ENCODE results near the gene MBD5. TPM values are rescaled to one million over a fixed set of nuclear protein-coding genes. Genes with fewer than 3 reads are reported as not detected.

The MBD5 gene
- total RNA-seq, 1 donor from 2014 or later, result 18.8 TPM

GRCh38 chr2:148071351-148071750, 50.5 kb downstream of the MBD5 start:
- Mint-ChIP-seq H3K9me3 (no peaks in the 10 kb centered on the region), H3K27me3 (ENCODE audit: insufficient read depth) (no peaks in the 10 kb centered on the region), H3K4me1 (ENCODE audit: low read depth) (no peaks in the 10 kb centered on the region), H3K4me3 (no peak overlapping the region), H3K27ac (no peak overlapping the region), H3K36me3 (ENCODE audit: low read depth) (no peaks in the 10 kb centered on the region)
- DNase-seq (ENCODE audit: low spot score), result no peak
- intact Hi-C loops (cut with micrococcal nuclease), result no loop called here

- H3K27ac Mint-ChIP-seq, result no peak overlapping the region
- DNase-seq (ENCODE audit: low spot score), result no peak
- peaks cover 8% of the 10 kb centered on the region for H3K9me3 Mint-ChIP-seq
- no peak overlapping the region for H3K4me3 Mint-ChIP-seq
- no peaks in the 10 kb centered on the region for H3K36me3 Mint-ChIP-seq (ENCODE audit: low read depth)
- no peaks in the 10 kb centered on the region for H3K27me3 Mint-ChIP-seq (ENCODE audit: insufficient read depth)
- H3K4me1 Mint-ChIP-seq (ENCODE audit: low read depth), result no peaks in the 10 kb centered on the region
- intact Hi-C loops (cut with micrococcal nuclease), result no loop called here
Observed at GRCh38 chr2:148096012-148096411, 75.1 kb downstream of the MBD5 start.

- Mint-ChIP-seq H3K27me3 (ENCODE audit: insufficient read depth) (no peaks in the 10 kb centered on the region), H3K27ac (no peak overlapping the region), H3K36me3 (ENCODE audit: low read depth) (no peaks in the 10 kb centered on the region), H3K9me3 (no peaks in the 10 kb centered on the region), H3K4me3 (no peak overlapping the region), H3K4me1 (ENCODE audit: low read depth) (no peaks in the 10 kb centered on the region)
- intact Hi-C loops (cut with micrococcal nuclease), result no loop called here
- DNase-seq (ENCODE audit: low spot score), result no peak
Observed at GRCh38 chr2:148102641-148103040, 81.8 kb downstream of the MBD5 start.

- H3K4me3 Mint-ChIP-seq, result no peak overlapping the region
- intact Hi-C loops (cut with micrococcal nuclease), result no loop called here
- DNase-seq (ENCODE audit: low spot score), result no peak
- H3K9me3 Mint-ChIP-seq, result no peaks in the 10 kb centered on the region
- H3K4me1 Mint-ChIP-seq (ENCODE audit: low read depth), result no peaks in the 10 kb centered on the region
- H3K27ac Mint-ChIP-seq, result no peak overlapping the region
- H3K27me3 Mint-ChIP-seq (ENCODE audit: insufficient read depth), result no peaks in the 10 kb centered on the region
- no peaks in the 10 kb centered on the region for H3K36me3 Mint-ChIP-seq (ENCODE audit: low read depth)
Observed at GRCh38 chr2:148103946-148104345, 83.1 kb downstream of the MBD5 start.

- no peak overlapping the region for H3K27ac Mint-ChIP-seq
- intact Hi-C loops (cut with micrococcal nuclease), result no loop called here
- no peak for DNase-seq (ENCODE audit: low spot score)
- H3K36me3 Mint-ChIP-seq (ENCODE audit: low read depth), result no peaks in the 10 kb centered on the region
- no peaks in the 10 kb centered on the region for H3K9me3 Mint-ChIP-seq
- H3K4me3 Mint-ChIP-seq, result no peak overlapping the region
- H3K27me3 Mint-ChIP-seq (ENCODE audit: insufficient read depth), result no peaks in the 10 kb centered on the region
- peaks cover 13% of the 10 kb centered on the region for H3K4me1 Mint-ChIP-seq (ENCODE audit: low read depth)
Observed at GRCh38 chr2:148106331-148106730, 85.4 kb downstream of the MBD5 start.

GRCh38 chr2:148108385-148108784, 87.5 kb downstream of the MBD5 start:
- H3K36me3 Mint-ChIP-seq (ENCODE audit: low read depth), result no peaks in the 10 kb centered on the region
- no peak overlapping the region for H3K4me3 Mint-ChIP-seq
- intact Hi-C loops (cut with micrococcal nuclease), result no loop called here

GRCh38 chr2:148110184-148110583, 89.3 kb downstream of the MBD5 start:
- Mint-ChIP-seq H3K27me3 (ENCODE audit: insufficient read depth) (no peaks in the 10 kb centered on the region), H3K4me1 (ENCODE audit: low read depth) (peaks cover 14% of the 10 kb centered on the region), H3K4me3 (no peak overlapping the region), H3K27ac (no peak overlapping the region), H3K36me3 (ENCODE audit: low read depth) (no peaks in the 10 kb centered on the region), H3K9me3 (no peaks in the 10 kb centered on the region)
- intact Hi-C loops (cut with micrococcal nuclease), result no loop called here
- no peak for DNase-seq (ENCODE audit: low spot score)

More at GRCh38 chr2:148108385-148108784, 87.5 kb downstream of the MBD5 start:
- H3K9me3 Mint-ChIP-seq, result no peaks in the 10 kb centered on the region
- peaks cover 14% of the 10 kb centered on the region for H3K4me1 Mint-ChIP-seq (ENCODE audit: low read depth)
- H3K27me3 Mint-ChIP-seq (ENCODE audit: insufficient read depth), result no peaks in the 10 kb centered on the region
- DNase-seq (ENCODE audit: low spot score), result no peak
- no peak overlapping the region for H3K27ac Mint-ChIP-seq

GRCh38 chr2:148122788-148123187, 101.9 kb downstream of the MBD5 start:
- Mint-ChIP-seq H3K27ac (no peak overlapping the region), H3K27me3 (ENCODE audit: insufficient read depth) (peaks cover 2% of the 10 kb centered on the region), H3K36me3 (ENCODE audit: low read depth) (peaks cover 2% of the 10 kb centered on the region), H3K4me3 (no peak overlapping the region), H3K9me3 (no peaks in the 10 kb centered on the region), H3K4me1 (ENCODE audit: low read depth) (no peaks in the 10 kb centered on the region)
- intact Hi-C loops (cut with micrococcal nuclease), result no loop called here
- DNase-seq (ENCODE audit: low spot score), result no peak

GRCh38 chr2:148124271-148124670, 103.4 kb downstream of the MBD5 start:
- H3K27ac Mint-ChIP-seq, result no peak overlapping the region
- no peaks in the 10 kb centered on the region for H3K9me3 Mint-ChIP-seq
- H3K27me3 Mint-ChIP-seq (ENCODE audit: insufficient read depth), result peaks cover 2% of the 10 kb centered on the region
- no peaks in the 10 kb centered on the region for H3K36me3 Mint-ChIP-seq (ENCODE audit: low read depth)
- DNase-seq (ENCODE audit: low spot score), result no peak
- intact Hi-C loops (cut with micrococcal nuclease), result no loop called here
- H3K4me3 Mint-ChIP-seq, result no peak overlapping the region
- no peaks in the 10 kb centered on the region for H3K4me1 Mint-ChIP-seq (ENCODE audit: low read depth)

GRCh38 chr2:148130581-148130980, 109.7 kb downstream of the MBD5 start:
- no peaks in the 10 kb centered on the region for H3K4me1 Mint-ChIP-seq (ENCODE audit: low read depth)
- intact Hi-C loops (cut with micrococcal nuclease), result no loop called here
- DNase-seq (ENCODE audit: low spot score), result no peak
- no peaks in the 10 kb centered on the region for H3K9me3 Mint-ChIP-seq
- no peaks in the 10 kb centered on the region for H3K36me3 Mint-ChIP-seq (ENCODE audit: low read depth)
- no peak overlapping the region for H3K4me3 Mint-ChIP-seq
- H3K27me3 Mint-ChIP-seq (ENCODE audit: insufficient read depth), result no peaks in the 10 kb centered on the region
- no peak overlapping the region for H3K27ac Mint-ChIP-seq

- Mint-ChIP-seq H3K36me3 (ENCODE audit: low read depth) (no peaks in the 10 kb centered on the region), H3K4me1 (ENCODE audit: low read depth) (no peaks in the 10 kb centered on the region), H3K9me3 (no peaks in the 10 kb centered on the region), H3K27me3 (ENCODE audit: insufficient read depth) (no peaks in the 10 kb centered on the region), H3K27ac (no peak overlapping the region), H3K4me3 (no peak overlapping the region)
- no peak for DNase-seq (ENCODE audit: low spot score)
- intact Hi-C loops (cut with micrococcal nuclease), result no loop called here
Observed at GRCh38 chr2:148132412-148132811, 111.5 kb downstream of the MBD5 start.

GRCh38 chr2:148135705-148136104, 114.8 kb downstream of the MBD5 start:
- Mint-ChIP-seq H3K36me3 (ENCODE audit: low read depth) (no peaks in the 10 kb centered on the region), H3K27ac (no peak overlapping the region), H3K9me3 (no peaks in the 10 kb centered on the region), H3K27me3 (ENCODE audit: insufficient read depth) (no peaks in the 10 kb centered on the region), H3K4me3 (no peak overlapping the region), H3K4me1 (ENCODE audit: low read depth) (no peaks in the 10 kb centered on the region)
- DNase-seq (ENCODE audit: low spot score), result no peak
- intact Hi-C loops (cut with micrococcal nuclease), result no loop called here

- Mint-ChIP-seq H3K9me3 (no peaks in the 10 kb centered on the region), H3K27me3 (ENCODE audit: insufficient read depth) (no peaks in the 10 kb centered on the region), H3K4me1 (ENCODE audit: low read depth) (no peaks in the 10 kb centered on the region), H3K27ac (no peak overlapping the region), H3K36me3 (ENCODE audit: low read depth) (no peaks in the 10 kb centered on the region), H3K4me3 (no peak overlapping the region)
- no peak for DNase-seq (ENCODE audit: low spot score)
- intact Hi-C loops (cut with micrococcal nuclease), result no loop called here
Observed at GRCh38 chr2:148136441-148136840, 115.5 kb downstream of the MBD5 start.

- intact Hi-C loops (cut with micrococcal nuclease), result no loop called here
- Mint-ChIP-seq H3K9me3 (no peaks in the 10 kb centered on the region), H3K4me3 (no peak overlapping the region), H3K27me3 (ENCODE audit: insufficient read depth) (no peaks in the 10 kb centered on the region), H3K27ac (no peak overlapping the region), H3K36me3 (ENCODE audit: low read depth) (no peaks in the 10 kb centered on the region), H3K4me1 (ENCODE audit: low read depth) (no peaks in the 10 kb centered on the region)
- DNase-seq (ENCODE audit: low spot score), result no peak
Observed at GRCh38 chr2:148161909-148162435, 141.1 kb downstream of the MBD5 start.
